CD4-positive, alpha-beta T cell treated with Interleukin-17A for 1 hour (primary cell): Measurements from ENCODE around the gene JMJD7.

Experiments used
- DNase-seq: peaks from one replicate; pipeline ENCODE4 v3.0.0-alpha.2; 2020

JMJD7 gene

GRCh38 chr15:41887161-41887560, 59.3 kb downstream of the JMJD7 start:
- no peak for DNase-seq
